ENCODE measurements around the gene USP32.

DNA sequence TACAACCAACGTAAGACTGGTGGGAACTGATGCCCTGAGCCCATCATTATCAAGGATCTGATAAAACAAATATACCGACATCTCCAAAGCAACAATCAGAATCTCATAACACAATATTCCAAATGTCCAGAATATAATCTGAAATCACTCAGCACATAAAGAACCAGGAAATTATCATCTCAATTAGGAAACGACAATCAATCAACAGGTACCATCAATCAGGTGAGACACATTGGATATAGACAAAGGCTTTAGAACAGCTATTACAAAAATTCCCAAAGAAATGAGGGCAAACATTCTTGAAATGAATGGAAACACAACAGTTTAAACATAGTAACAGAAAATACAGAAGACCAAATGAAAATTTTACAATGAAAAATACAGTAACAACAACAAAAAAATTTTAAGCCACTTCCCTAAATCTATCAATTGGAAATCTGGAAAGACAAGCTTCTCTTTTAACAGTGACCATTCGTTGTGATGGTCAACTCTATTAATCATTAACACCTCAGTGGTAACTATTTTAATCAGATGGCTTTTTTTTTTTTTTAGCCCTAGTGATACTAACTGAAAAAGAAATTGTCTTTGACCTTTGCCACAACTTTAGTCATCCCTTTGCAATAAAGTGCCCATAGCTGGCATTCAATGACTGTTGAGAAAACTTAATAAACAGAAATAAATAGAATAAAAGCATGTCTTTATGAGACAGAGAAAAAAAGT lies 70.4 kb downstream of the USP32 start:
- no peak for TF ChIP-seq YY1 (IDR thresholded peaks at IDR 0.05; ENCODE audit: low read depth, low read length)
- TF ChIP-seq, protein P1, sequence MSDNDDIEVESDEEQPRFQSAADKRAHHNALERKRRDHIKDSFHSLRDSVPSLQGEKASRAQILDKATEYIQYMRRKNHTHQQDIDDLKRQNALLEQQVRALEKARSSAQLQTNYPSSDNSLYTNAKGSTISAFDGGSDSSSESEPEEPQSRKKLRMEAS (IDR thresholded peaks at IDR 0.05; ENCODE audit: low read depth, low read length): no peak
- no peak for TF ChIP-seq CHD1 (IDR thresholded peaks at IDR 0.05; ENCODE audit: low read depth, low read length)

Measured in GM12878 (cell line).